Osteoblast (primary cell): Measurements from ENCODE around the gene MAPRE2. TPM values are rescaled to one million over a fixed set of nuclear protein-coding genes. Genes with fewer than 3 reads are reported as not detected.

Experiments
- DNase-seq: peaks from one replicate; pipeline ENCODE4 v3.0.0; 2011; ENCODE audit warnings: low spot score, mixed read lengths; ENCODE audit not compliant: insufficient read length; ENCODE audit errors: missing footprints
- H2AFZ ChIP-seq: 2 replicates; pipeline ENCODE4 v1.6.0; 2011; ENCODE audit warnings: mild to moderate bottlenecking, low read length
- H3K27ac ChIP-seq: 2 replicates; pipeline ENCODE4 v1.5.1; 2011; ENCODE audit warnings: mild to moderate bottlenecking, low read depth, low read length, moderate library complexity
- H3K27me3 ChIP-seq: 2 replicates; pipeline ENCODE4 v1.6.0; 2012; ENCODE audit warnings: mild to moderate bottlenecking, control low read depth, inconsistent platforms, low read length, moderate library complexity; ENCODE audit not compliant: insufficient read depth
- H3K36me3 ChIP-seq: 2 replicates; pipeline ENCODE4 v1.5.1; 2011; ENCODE audit warnings: mild to moderate bottlenecking, low read length, control low read depth, moderate library complexity; ENCODE audit not compliant: insufficient read depth
- H3K4me1 ChIP-seq: 2 replicates; pipeline ENCODE4 v1.5.1; 2011; ENCODE audit warnings: mild to moderate bottlenecking, low read length, control low read depth, moderate library complexity; ENCODE audit not compliant: insufficient read depth
- H3K4me2 ChIP-seq: 2 replicates; pipeline ENCODE4 v1.6.0; 2011; ENCODE audit warnings: mild to moderate bottlenecking, low read length; ENCODE audit not compliant: insufficient read depth
- H3K4me3 ChIP-seq: fragments of 200-600 bp; sonication (generic); 3 replicates; pipeline ENCODE4 v1.5.1; 2012; ENCODE audit warnings: mild to moderate bottlenecking, low read length, inconsistent platforms; ENCODE audit not compliant: insufficient read depth
- H3K79me2 ChIP-seq: 2 replicates; pipeline ENCODE4 v1.6.0; 2012; ENCODE audit warnings: mild to moderate bottlenecking, low read length, control low read depth, inconsistent platforms; ENCODE audit not compliant: insufficient read depth
- H3K9me3 ChIP-seq: 2 replicates; pipeline ENCODE4 v1.5.1; 2011; ENCODE audit warnings: low read depth, low read length, control low read depth
- H4K20me1 ChIP-seq: 2 replicates; pipeline ENCODE4 v1.6.0; 2012; ENCODE audit warnings: mild to moderate bottlenecking, low read length, control low read depth; ENCODE audit not compliant: insufficient read depth
- total RNA-seq: library from RNA; depleted of rRNA; stranded (reverse); fragments of >200 nt; gene quantifications from 2 replicates; pipeline ENCODE4 v1.2.3, GENCODE V29; 2012
- TF ChIP-seq, protein P1 (sequence below): IDR thresholded peaks from 2 replicates; pipeline ENCODE4 v1.5.1; 2011; ENCODE audit warnings: mild to moderate bottlenecking, low read depth, low read length, moderate library complexity; ENCODE audit errors: extremely low read depth

Gene MAPRE2
- total RNA-seq, 1 donor, result 21.7 TPM

DNA sequence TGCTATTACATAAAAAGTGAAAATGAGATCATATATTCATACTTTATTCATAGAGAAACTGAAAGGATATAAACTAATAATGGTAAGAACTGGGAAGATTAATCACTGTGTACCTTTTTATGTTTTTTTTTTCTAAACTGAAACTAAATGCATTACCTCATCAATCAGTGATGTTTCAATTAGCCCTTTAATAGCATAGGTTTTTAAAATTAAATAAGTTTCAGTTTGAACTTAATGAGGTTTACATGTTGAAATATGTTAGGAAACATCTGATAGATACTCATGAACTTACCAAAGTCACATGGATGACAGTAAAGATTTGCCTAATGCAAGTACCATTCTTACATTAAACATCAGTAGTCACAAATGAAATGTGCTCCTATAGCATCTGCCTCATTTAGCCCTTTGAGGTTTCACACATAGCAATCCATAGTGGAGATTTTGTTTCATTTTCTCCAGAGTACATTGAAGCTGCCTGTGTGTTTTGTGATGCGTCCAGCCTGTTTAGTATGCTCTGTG lies 8.9 kb downstream of the MAPRE2 start:
- DNase-seq, result no peak
- H3K36me3 ChIP-seq, result no peaks in the 10 kb centered on the region
- peak overlapping the region; percentile 36 for H2AFZ ChIP-seq
- no peaks in the 10 kb centered on the region for H3K27me3 ChIP-seq
- TF ChIP-seq, protein P1, sequence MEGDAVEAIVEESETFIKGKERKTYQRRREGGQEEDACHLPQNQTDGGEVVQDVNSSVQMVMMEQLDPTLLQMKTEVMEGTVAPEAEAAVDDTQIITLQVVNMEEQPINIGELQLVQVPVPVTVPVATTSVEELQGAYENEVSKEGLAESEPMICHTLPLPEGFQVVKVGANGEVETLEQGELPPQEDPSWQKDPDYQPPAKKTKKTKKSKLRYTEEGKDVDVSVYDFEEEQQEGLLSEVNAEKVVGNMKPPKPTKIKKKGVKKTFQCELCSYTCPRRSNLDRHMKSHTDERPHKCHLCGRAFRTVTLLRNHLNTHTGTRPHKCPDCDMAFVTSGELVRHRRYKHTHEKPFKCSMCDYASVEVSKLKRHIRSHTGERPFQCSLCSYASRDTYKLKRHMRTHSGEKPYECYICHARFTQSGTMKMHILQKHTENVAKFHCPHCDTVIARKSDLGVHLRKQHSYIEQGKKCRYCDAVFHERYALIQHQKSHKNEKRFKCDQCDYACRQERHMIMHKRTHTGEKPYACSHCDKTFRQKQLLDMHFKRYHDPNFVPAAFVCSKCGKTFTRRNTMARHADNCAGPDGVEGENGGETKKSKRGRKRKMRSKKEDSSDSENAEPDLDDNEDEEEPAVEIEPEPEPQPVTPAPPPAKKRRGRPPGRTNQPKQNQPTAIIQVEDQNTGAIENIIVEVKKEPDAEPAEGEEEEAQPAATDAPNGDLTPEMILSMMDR, result no peak
- H4K20me1 ChIP-seq, result no peaks in the 10 kb centered on the region
- peaks cover 27% of the 10 kb centered on the region for H3K4me1 ChIP-seq
- peak overlapping the region; percentile 68 for H3K4me2 ChIP-seq
- peaks cover 47% of the 10 kb centered on the region for H3K79me2 ChIP-seq
- H3K27ac ChIP-seq, result peak overlapping the region; percentile 24
- no peaks in the 10 kb centered on the region for H3K9me3 ChIP-seq
- H3K4me3 ChIP-seq, result peak overlapping the region; percentile 17

DNA sequence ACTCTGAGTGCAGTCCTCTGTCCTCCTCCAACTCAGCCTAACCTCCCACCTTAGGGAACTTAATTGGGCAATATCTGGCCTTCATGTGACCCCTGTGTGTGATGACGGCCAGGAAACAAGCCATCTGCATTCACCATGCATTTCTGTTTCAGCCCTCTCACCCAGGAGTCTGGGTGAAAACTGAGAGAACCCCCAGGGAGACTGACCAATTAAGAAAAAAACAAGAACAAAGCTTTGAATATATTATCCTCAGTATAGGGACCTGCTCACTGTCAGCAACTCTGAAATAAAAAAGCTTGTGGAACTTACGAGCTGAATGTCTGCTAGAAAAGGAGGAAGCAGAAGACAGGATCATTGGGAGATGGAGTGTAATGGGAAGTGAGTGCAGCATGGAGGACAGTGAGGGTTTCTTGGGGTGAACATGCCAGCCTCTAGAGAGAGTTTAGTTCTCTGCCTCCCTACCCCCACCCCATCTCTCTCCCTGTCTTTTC lies 9.5 kb downstream of the MAPRE2 start:
- Histone ChIP-seq H3K4me2 (peak overlapping the region; percentile 68), H2AFZ (peak overlapping the region; percentile 36), H3K36me3 (no peaks in the 10 kb centered on the region), H3K79me2 (peaks cover 49% of the 10 kb centered on the region), H3K27ac (peak overlapping the region; percentile 24), H3K4me1 (peaks cover 21% of the 10 kb centered on the region), H3K9me3 (no peaks in the 10 kb centered on the region), H3K4me3 (peak overlapping the region; percentile 17), H4K20me1 (no peaks in the 10 kb centered on the region), H3K27me3 (no peaks in the 10 kb centered on the region)
- no peak for DNase-seq
- TF ChIP-seq, protein P1, result no peak

DNA sequence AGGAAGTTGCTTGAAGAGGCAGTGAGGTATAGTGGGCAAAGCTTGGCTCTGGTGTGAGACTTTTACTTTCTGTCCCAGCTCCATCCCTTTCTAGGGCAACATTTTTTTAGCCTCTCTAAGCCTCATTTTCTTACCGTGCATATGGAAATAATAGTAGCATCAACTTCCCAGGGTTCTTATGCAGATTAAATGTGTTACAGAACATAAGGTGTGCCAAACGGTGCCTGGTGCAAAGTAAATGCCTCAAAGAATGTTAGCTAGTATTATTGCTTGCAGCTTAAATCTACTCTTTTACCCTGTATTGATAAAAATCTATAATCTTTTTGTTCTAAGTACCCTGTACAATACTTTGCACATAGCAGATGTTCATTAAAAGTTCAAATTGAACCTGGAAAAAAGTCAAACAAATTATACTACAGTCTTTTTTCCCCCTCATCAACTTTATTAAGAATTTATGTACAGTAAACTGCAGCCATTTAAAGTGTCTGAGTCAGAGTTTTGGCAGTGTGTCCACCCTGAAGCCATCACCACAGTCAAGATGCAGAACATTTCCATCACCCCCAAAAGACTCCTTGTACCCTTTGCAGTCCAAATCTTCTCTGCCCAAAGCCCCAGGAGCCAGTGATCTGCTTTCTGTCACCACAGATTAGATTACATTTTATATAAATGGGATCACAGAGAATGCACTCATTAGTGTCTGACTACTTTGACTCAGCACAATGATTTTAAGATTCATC lies 10.6 kb downstream of the MAPRE2 start:
- TF ChIP-seq, protein P1, result no peak
- Histone ChIP-seq H2AFZ (no peak overlapping the region), H3K36me3 (no peaks in the 10 kb centered on the region), H3K27ac (no peak overlapping the region), H3K4me1 (peaks cover 18% of the 10 kb centered on the region), H3K4me3 (no peak overlapping the region), H3K27me3 (no peaks in the 10 kb centered on the region), H3K4me2 (no peak overlapping the region), H4K20me1 (no peaks in the 10 kb centered on the region), H3K9me3 (no peaks in the 10 kb centered on the region), H3K79me2 (peaks cover 41% of the 10 kb centered on the region)
- no peak for DNase-seq

DNA sequence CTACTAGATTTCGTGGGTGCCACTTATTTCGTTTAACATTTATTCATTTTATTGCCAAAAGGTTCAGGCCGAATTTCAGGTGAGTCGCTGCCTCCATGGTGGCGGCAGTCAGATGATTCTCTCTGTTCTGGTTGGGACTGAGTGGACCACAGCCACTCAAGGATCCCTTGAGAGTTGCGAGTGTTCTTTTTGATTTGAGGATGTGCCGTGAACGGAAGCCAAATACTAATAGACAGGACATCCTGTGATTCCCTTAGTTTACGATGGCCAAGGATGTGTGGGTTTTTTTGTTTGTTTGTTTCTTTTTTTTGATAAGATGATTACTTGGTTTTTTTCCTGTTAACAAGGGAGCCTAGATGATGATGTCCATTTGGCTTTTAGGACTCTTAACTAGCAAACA lies 13.2 kb downstream of the MAPRE2 start:
- no peak overlapping the region for H3K4me3 ChIP-seq
- TF ChIP-seq, protein P1, result no peak
- no peak overlapping the region for H3K4me2 ChIP-seq
- peaks cover 17% of the 10 kb centered on the region for H3K4me1 ChIP-seq
- H3K9me3 ChIP-seq, result no peaks in the 10 kb centered on the region
- no peaks in the 10 kb centered on the region for H4K20me1 ChIP-seq
- H3K36me3 ChIP-seq, result no peaks in the 10 kb centered on the region
- no peak for DNase-seq
- H3K27ac ChIP-seq, result no peak overlapping the region
- peaks cover 25% of the 10 kb centered on the region for H3K79me2 ChIP-seq
- H2AFZ ChIP-seq, result no peak overlapping the region
- no peaks in the 10 kb centered on the region for H3K27me3 ChIP-seq
